GM18511 (cell line): ENCODE results near the gene AURKA.
"Not testable (repeated sequence)": the region's sequence is repeated elsewhere in the genome, so short reads cannot be mapped to it uniquely, and the experiment has no call there.

Experiments
- ATAC-seq: cut with Tn5 transposase; IDR thresholded peaks from one replicate; pipeline ENCODE4 v1.9.1; 2021; ENCODE audit warnings: mild to moderate bottlenecking, moderate library complexity; ENCODE audit not compliant: unreplicated experiment

The AURKA gene

GRCh38 chr20:56360133-56360907, 31.7 kb downstream of the AURKA start:
- ATAC-seq: no peak

- ATAC-seq: peak; percentile 53
Observed at GRCh38 chr20:56359212-56360132, 32.5 kb downstream of the AURKA start.

GRCh38 chr20:56358600-56359211, 33.3 kb downstream of the AURKA start, which contains the start of gene FAM210B:
Gene FAM210B, plus strand, starts transcription at chr20:56358974. Its CDS starts 32 bp downstream, at chr20:56359006.
- peak; percentile 96 for ATAC-seq

- ATAC-seq: no peak
Observed at GRCh38 chr20:56358070-56358469, 33.9 kb downstream of the AURKA start.

GRCh38 chr20:56353356-56353755, 38.7 kb downstream of the AURKA start:
- ATAC-seq: no peak

GRCh38 chr20:56352345-56353055, 39.5 kb downstream of the AURKA start:
- no peak for ATAC-seq

- no peak for ATAC-seq
Observed at GRCh38 chr20:56350842-56351241, 41.2 kb downstream of the AURKA start.

GRCh38 chr20:56348746-56349145, 43.3 kb downstream of the AURKA start:
- ATAC-seq: no peak

GRCh38 chr20:56348305-56348693, 43.7 kb downstream of the AURKA start:
- no peak for ATAC-seq

GRCh38 chr20:56347628-56348304, 44.2 kb downstream of the AURKA start:
- no peak for ATAC-seq

GRCh38 chr20:56345911-56346310, 46.1 kb downstream of the AURKA start:
- ATAC-seq: no peak

- ATAC-seq: peak; percentile 77
Observed at GRCh38 chr20:56343861-56344381, 48.1 kb downstream of the AURKA start.

GRCh38 chr20:56342783-56343182, 49.2 kb downstream of the AURKA start:
- no peak for ATAC-seq

- not testable (repeated sequence) for ATAC-seq
Observed at GRCh38 chr20:56336709-56337108, 55.3 kb downstream of the AURKA start.

- ATAC-seq: no peak
Observed at GRCh38 chr20:56328861-56329260, 63.2 kb downstream of the AURKA start.

- ATAC-seq: no peak
Observed at GRCh38 chr20:56324806-56325205, 67.2 kb downstream of the AURKA start.

GRCh38 chr20:56323656-56324055, 68.4 kb downstream of the AURKA start:
- no peak for ATAC-seq

- no peak for ATAC-seq
Observed at GRCh38 chr20:56323206-56323605, 68.8 kb downstream of the AURKA start.

- no peak for ATAC-seq
Observed at GRCh38 chr20:56322681-56323080, 69.3 kb downstream of the AURKA start.
